PC-3 (cell line): ENCODE measurements around the gene CCNE1. TPM values are rescaled to one million over a fixed set of nuclear protein-coding genes. Genes with fewer than 3 reads are reported as not detected.

Experiments used
- ATAC-seq: fragments of 200-7000 bp; cut with Tn5 transposase; 2 replicates; pipeline ENCODE4 v1.9.1; 2020; ENCODE audit warnings: mild to moderate bottlenecking, moderate library complexity
- BruUV-seq: library from RNA; stranded (reverse); fragments of 400-500 nt; replicated peaks from 2 replicates; lab custom pipeline; 2021; lab: Mats Ljungman, UMichigan
- CTCF ChIA-PET: fragments of 300-600 bp; sonication (Branson Sonifier 250); formaldehyde crosslinking; loops from one replicate; lab custom pipeline; 2022; ENCODE audit warnings: antibody characterized with exemption; lab: Charles Lee
- POLR2A ChIA-PET: fragments of 300-600 bp; sonication (Branson Sonifier 250); formaldehyde crosslinking; loops from one replicate; lab custom pipeline; 2022; ENCODE audit warnings: antibody characterized with exemption; ENCODE audit not compliant: unreplicated experiment; lab: Charles Lee
- DNase-seq: peaks from one replicate; pipeline ENCODE4 v3.0.0-alpha.2; 2015
- H2AFZ ChIP-seq: fragments of 300-600 bp; sonication (generic); 2 replicates; pipeline ENCODE4 v1.6.0; 2016; ENCODE audit warnings: antibody characterized with exemption, low read length
- H3F3A ChIP-seq: fragments of 300-600 bp; sonication (generic); one replicate; pipeline ENCODE4 v1.6.0; 2017; ENCODE audit warnings: antibody characterized with exemption, low read length, control low read depth, mild to moderate bottlenecking; ENCODE audit not compliant: unreplicated experiment
- H3K27ac ChIP-seq: fragments of 300-600 bp; sonication (generic); 2 replicates; pipeline ENCODE4 v1.5.1; 2016; ENCODE audit warnings: mild to moderate bottlenecking, low read length
- H3K27me3 ChIP-seq: fragments of 300-600 bp; sonication (generic); 2 replicates; pipeline ENCODE4 v1.6.1; 2016; ENCODE audit warnings: low read length, mixed read lengths
- H3K36me3 ChIP-seq: fragments of 300-600 bp; sonication (generic); 2 replicates; pipeline ENCODE4 v1.6.1; 2016; ENCODE audit warnings: low read depth, mixed run types, low read length, mixed read lengths
- H3K4me1 ChIP-seq: fragments of 300-600 bp; sonication (generic); 2 replicates; pipeline ENCODE4 v1.5.1; 2016; ENCODE audit warnings: low read length; ENCODE audit not compliant: insufficient read depth
- H3K4me2 ChIP-seq: fragments of 300-600 bp; sonication (generic); 2 replicates; pipeline ENCODE4 v1.6.0; 2016; ENCODE audit warnings: low read length
- H3K4me3 ChIP-seq: fragments of 300-600 bp; sonication (generic); 2 replicates; pipeline ENCODE4 v1.5.1; 2016; ENCODE audit warnings: mild to moderate bottlenecking, low read length, mixed read lengths
- H3K79me2 ChIP-seq: fragments of 300-600 bp; sonication (generic); 2 replicates; pipeline ENCODE4 v1.6.1; 2017; ENCODE audit warnings: low read length, mixed read lengths
- H3K9ac ChIP-seq: fragments of 300-600 bp; sonication (generic); 2 replicates; pipeline ENCODE4 v1.6.0; 2016; ENCODE audit warnings: mild to moderate bottlenecking, low read length
- H3K9me2 ChIP-seq: fragments of 300-600 bp; sonication (generic); replicated peaks from 2 replicates; pipeline ENCODE4 v1.6.1; 2016; ENCODE audit warnings: mixed run types, low read length, mixed read lengths
- H3K9me3 ChIP-seq: fragments of 300-600 bp; sonication (generic); 2 replicates; pipeline ENCODE4 v1.6.1; 2016; ENCODE audit warnings: low read length, mixed read lengths
- H4K20me1 ChIP-seq: fragments of 300-600 bp; sonication (generic); 2 replicates; pipeline ENCODE4 v1.6.1; 2016; ENCODE audit warnings: low read length, mixed read lengths
- CTCF ChIP-seq: fragments of 300-600 bp; sonication (generic); conservative IDR thresholded peaks from 2 replicates; pipeline ENCODE4 v1.5.1; 2017; ENCODE audit warnings: antibody characterized with exemption, low read depth, mild to moderate bottlenecking, low read length
- EZH2 ChIP-seq: fragments of 300-600 bp; sonication (generic); IDR thresholded peaks from one replicate; pipeline ENCODE4 v1.6.1; 2017; ENCODE audit warnings: antibody characterized with exemption, mild to moderate bottlenecking, low read length; ENCODE audit not compliant: unreplicated experiment
- EZH2phosphoT487 ChIP-seq: fragments of 300-600 bp; sonication (generic); IDR thresholded peaks from 2 replicates; pipeline ENCODE4 v1.6.1; 2018; ENCODE audit warnings: mild to moderate bottlenecking, antibody characterized with exemption, low read length, borderline replicate concordance
- intact Hi-C: fragments of 100-400 bp; cut with micrococcal nuclease; formaldehyde crosslinking; loops from 2 replicates; pipeline ENCODE4 v1.9.0; 2023
- total RNA-seq: library from RNA; depleted of rRNA; stranded (reverse); fragments of >200 nt; gene quantifications from 2 replicates; pipeline ENCODE4 v1.2.3, GENCODE V29; 2014

Gene CCNE1
- total RNA-seq, 1 experiment from 2014 or later = 10.9 TPM

- no peak overlapping the region for H3K9ac ChIP-seq
- no peak for ATAC-seq
- POLR2A ChIA-PET = no interaction called here
- H2AFZ ChIP-seq = no peak overlapping the region
- H3K4me3 ChIP-seq = no peak overlapping the region
- H3K4me2 ChIP-seq = no peak overlapping the region
- CTCF ChIA-PET = no interaction called here
- H3F3A ChIP-seq = no peaks in the 10 kb centered on the region
- TF ChIP-seq EZH2phosphoT487 = no peak
- no peak for TF ChIP-seq EZH2
- TF ChIP-seq CTCF = no peak
- no TSS peak for BruUV-seq
- no peaks in the 10 kb centered on the region for H3K27me3 ChIP-seq
- no peaks in the 10 kb centered on the region for H4K20me1 ChIP-seq
- no peak for DNase-seq
- no peaks in the 10 kb centered on the region for H3K9me3 ChIP-seq
- intact Hi-C loops = no loop called here
- no peaks in the 10 kb centered on the region for H3K36me3 ChIP-seq
- no peaks in the 10 kb centered on the region for H3K4me1 ChIP-seq
- no peaks in the 10 kb centered on the region for H3K9me2 ChIP-seq
- no peak overlapping the region for H3K27ac ChIP-seq
- H3K79me2 ChIP-seq = no peaks in the 10 kb centered on the region
These were observed 43.6 kb upstream of the CCNE1 start for GRCh38 chr19:29768166-29768565.

GRCh38 chr19:29769997-29770396 is 41.8 kb upstream of the CCNE1 start:
- Histone ChIP-seq H2AFZ (no peak overlapping the region), H3K4me1 (no peaks in the 10 kb centered on the region), H3K4me3 (no peak overlapping the region), H3K79me2 (no peaks in the 10 kb centered on the region), H3K27ac (no peak overlapping the region), H3K9me3 (no peaks in the 10 kb centered on the region), H3K36me3 (no peaks in the 10 kb centered on the region), H3K27me3 (no peaks in the 10 kb centered on the region), H3F3A (no peaks in the 10 kb centered on the region), H3K4me2 (no peak overlapping the region), H4K20me1 (no peaks in the 10 kb centered on the region), H3K9ac (no peak overlapping the region), H3K9me2 (no peaks in the 10 kb centered on the region)
- ChIA-PET CTCF (no interaction called here), POLR2A (no interaction called here)
- intact Hi-C loops = no loop called here
- DNase-seq = no peak
- no peak for TF ChIP-seq EZH2phosphoT487
- no peak for TF ChIP-seq EZH2
- no peak for TF ChIP-seq CTCF
- ATAC-seq = no peak
- BruUV-seq = no TSS peak

- CTCF ChIA-PET = no interaction called here
- no peaks in the 10 kb centered on the region for H3K9me2 ChIP-seq
- no TSS peak for BruUV-seq
- intact Hi-C loops = loop anchor here (1.0 kb wide), 1 partner anchor 103 kb away; no protein-coding TSS in a partner anchor
- no peaks in the 10 kb centered on the region for H3K27me3 ChIP-seq
- POLR2A ChIA-PET = no interaction called here
- no peak overlapping the region for H3K9ac ChIP-seq
- DNase-seq = no peak
- ATAC-seq = no peak
- H3K27ac ChIP-seq = no peak overlapping the region
- H4K20me1 ChIP-seq = no peaks in the 10 kb centered on the region
- no peak overlapping the region for H3K4me3 ChIP-seq
- H3K4me1 ChIP-seq = no peaks in the 10 kb centered on the region
- H3K9me3 ChIP-seq = no peaks in the 10 kb centered on the region
- H3K36me3 ChIP-seq = no peaks in the 10 kb centered on the region
- H2AFZ ChIP-seq = no peak overlapping the region
- H3K4me2 ChIP-seq = no peak overlapping the region
- no peaks in the 10 kb centered on the region for H3F3A ChIP-seq
- H3K79me2 ChIP-seq = no peaks in the 10 kb centered on the region
- TF ChIP-seq EZH2 (no peak), CTCF (no peak), EZH2phosphoT487 (no peak)
These were observed 41.1 kb upstream of the CCNE1 start for GRCh38 chr19:29770648-29771047.
